Choroid plexus epithelial cell (primary cell): Measurements from ENCODE around the gene PLXDC1.

ENCODE experiments used
- DNase-seq: peaks from one replicate; pipeline ENCODE4 v3.0.0-alpha.2; 2010; ENCODE audit warnings: low read depth
- H3K4me3 ChIP-seq: 2 replicates; pipeline ENCODE4 v1.5.1; 2011; ENCODE audit warnings: low read depth, mild to moderate bottlenecking, control low read depth, low read length, moderate library complexity
- CTCF ChIP-seq: conservative IDR thresholded peaks from 2 replicates; pipeline ENCODE4 v1.5.1; 2011; ENCODE audit warnings: low read depth, mild to moderate bottlenecking, control low read depth, inconsistent platforms, low read length, moderate library complexity

PLXDC1 gene

GRCh38 chr17:39181303-39181702, 29.9 kb upstream of the PLXDC1 start:
- DNase-seq, result no peak
- H3K4me3 ChIP-seq, result no peak overlapping the region
- TF ChIP-seq CTCF, result no peak

- no peak overlapping the region for H3K4me3 ChIP-seq
- no peak for DNase-seq
- no peak for TF ChIP-seq CTCF
These were observed 27.1 kb upstream of the PLXDC1 start for GRCh38 chr17:39178536-39178935.

GRCh38 chr17:39177256-39177655, 25.8 kb upstream of the PLXDC1 start:
- no peak for TF ChIP-seq CTCF
- DNase-seq, result no peak
- no peak overlapping the region for H3K4me3 ChIP-seq

GRCh38 chr17:39175695-39176093, 24.3 kb upstream of the PLXDC1 start:
- no peak for DNase-seq
- no peak for TF ChIP-seq CTCF
- no peak overlapping the region for H3K4me3 ChIP-seq

- peak; percentile 78 for DNase-seq
- no peak overlapping the region for H3K4me3 ChIP-seq
- TF ChIP-seq CTCF, result peak; percentile 80
These were observed 23.7 kb upstream of the PLXDC1 start for GRCh38 chr17:39174920-39175694.

DNA sequence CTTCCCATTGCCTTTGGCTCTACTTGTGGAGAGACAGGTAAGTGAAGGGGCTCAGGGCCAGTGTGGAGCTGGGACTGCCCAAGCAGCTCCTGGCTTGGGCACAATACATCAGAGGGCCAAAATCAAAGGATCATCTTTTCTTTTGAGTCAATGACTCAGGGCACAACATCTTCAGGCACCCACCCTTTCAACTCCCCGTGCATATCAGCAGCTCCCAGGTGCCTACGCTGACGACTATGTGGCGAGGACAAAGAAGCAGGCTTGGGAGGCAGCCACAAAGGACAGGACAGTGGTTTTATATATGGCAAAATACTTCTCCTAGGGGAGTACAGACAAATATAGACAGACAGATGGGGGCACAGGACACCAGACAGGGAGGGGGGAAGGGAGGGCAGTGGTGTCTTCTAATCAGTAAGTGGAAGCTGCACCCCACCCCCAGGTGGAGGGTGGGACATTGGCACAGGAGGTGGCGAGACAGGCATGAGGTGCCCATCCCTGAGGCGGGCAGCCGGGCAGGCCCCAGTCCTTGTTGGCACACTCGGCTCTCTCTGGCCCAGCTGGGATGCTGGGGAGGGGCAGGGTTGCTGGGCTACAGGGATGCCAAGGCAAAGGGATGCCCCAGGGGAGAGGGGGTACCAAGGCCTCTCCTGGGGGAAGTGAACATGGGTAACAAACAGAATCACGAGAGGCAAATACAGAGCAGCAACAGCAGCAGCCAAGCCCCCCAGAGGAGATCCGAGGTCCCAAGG, 22.3 kb upstream of the PLXDC1 start:
- TF ChIP-seq CTCF, result no peak
- no peak for DNase-seq
- H3K4me3 ChIP-seq, result no peak overlapping the region

GRCh38 chr17:39173080-39173479, 21.6 kb upstream of the PLXDC1 start:
- TF ChIP-seq CTCF, result no peak
- DNase-seq, result no peak
- H3K4me3 ChIP-seq, result no peak overlapping the region
